Tibial nerve (tissue), 3 donors: ENCODE measurements around the gene DSTYK.

Experiments
- CTCF ChIP-seq, 5 experiments: fragments of 200-600 bp in 3 of 5; fragments of 450-650 bp in 2 of 5; sonication (generic) in 3 of 5; IDR thresholded peaks; one replicate each; pipeline ENCODE4 v1.5.1; 2016 to 2019; ENCODE audit warnings: antibody characterized with exemption in 5 of 5, mild to moderate bottlenecking in 3 of 5, moderate library complexity in 2 of 5
- POLR2A ChIP-seq, 2 donors: fragments of 450-650 bp; IDR thresholded peaks; one replicate each; pipeline ENCODE4 v1.6.1; 2017; ENCODE audit warnings: antibody characterized with exemption in 2 of 2, mild to moderate bottlenecking in 2 of 2, moderate library complexity in 2 of 2

DNA sequence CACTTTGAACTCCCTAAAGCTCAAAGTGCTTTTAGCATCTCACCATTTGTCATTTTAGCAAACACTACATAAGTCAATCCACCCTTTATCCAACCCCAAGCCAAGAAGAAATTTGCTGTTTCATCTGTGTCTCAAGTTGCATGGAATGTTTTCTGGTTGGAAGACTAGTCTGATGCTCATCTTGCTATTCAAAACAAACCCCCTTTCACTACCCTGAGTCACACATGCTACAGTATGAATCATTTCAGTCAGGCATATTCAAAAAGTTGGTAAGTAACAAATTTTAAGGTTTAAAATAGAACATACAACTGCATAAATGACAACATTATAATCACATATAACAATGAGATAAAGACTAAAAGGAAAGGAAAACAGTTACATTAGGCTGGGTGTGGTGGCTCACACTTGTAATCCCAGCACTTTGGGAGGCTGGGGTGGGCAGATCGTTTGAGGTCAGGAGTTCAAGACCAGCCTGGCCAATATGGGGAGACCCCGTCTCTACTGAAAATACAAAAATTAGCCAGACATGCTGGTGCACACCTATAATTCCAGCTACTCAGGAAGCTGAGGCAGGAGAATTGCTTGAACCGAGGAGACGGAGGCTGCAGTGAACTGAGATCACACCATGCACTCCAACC is 38.7 kb downstream of the DSTYK start:
- TF ChIP-seq POLR2A (IDR thresholded peaks at IDR 0.05), result no peak
- no peak for TF ChIP-seq CTCF (IDR thresholded peaks at IDR 0.05)
